HG03095 (cell line): Measurements from ENCODE around the gene NANOS1.

Experiments used
- ATAC-seq: cut with Tn5 transposase; IDR thresholded peaks from one replicate; pipeline ENCODE4 v1.9.1; 2021; ENCODE audit warnings: moderate library complexity; ENCODE audit not compliant: unreplicated experiment

NANOS1 gene

GRCh38 chr10:119055472-119055871 is 26.0 kb downstream of the NANOS1 start:
- no peak for ATAC-seq

DNA sequence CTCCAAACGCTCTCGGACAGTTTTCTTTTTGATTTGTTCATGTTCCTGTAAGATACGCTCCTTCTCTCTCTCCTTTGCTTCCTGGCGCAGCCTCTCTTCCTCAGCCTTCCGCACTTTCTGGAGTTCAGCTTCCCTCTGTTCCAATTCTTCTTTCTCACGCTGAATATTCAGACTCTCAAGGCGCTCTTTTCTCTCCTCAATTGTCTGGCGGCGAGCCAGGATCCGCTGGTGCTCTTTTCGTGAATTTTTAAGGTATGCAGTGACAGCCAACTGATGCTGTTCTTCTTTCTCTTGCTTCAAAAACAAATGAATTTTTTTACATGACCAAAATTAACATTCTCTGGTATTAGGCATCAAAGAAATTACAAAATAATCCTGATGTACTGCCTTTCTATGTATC is 28.5 kb downstream of the NANOS1 start:
- ATAC-seq: no peak

GRCh38 chr10:119059557-119059956 is 30.0 kb downstream of the NANOS1 start:
- no peak for ATAC-seq

- ATAC-seq: no peak
Measured at GRCh38 chr10:119060107-119060506, 30.6 kb downstream of the NANOS1 start.

DNA sequence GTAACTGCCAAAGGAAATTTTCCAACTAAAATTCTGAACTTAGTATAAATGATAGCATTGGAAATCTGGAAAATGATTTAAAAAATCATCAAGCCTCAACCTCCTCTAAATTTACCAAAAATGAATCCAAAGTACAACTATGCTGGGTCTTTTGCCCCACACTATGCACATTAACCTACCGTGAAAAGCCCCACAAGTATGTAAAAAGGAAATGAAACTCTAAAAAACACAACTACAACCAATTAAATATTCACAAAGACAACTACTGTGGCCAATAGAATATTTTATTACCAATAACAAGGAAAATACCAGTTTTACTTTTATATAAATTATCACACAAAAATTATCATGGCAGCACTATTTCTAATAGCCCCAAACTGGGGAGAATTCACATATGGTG is 31.8 kb downstream of the NANOS1 start:
- peak; percentile 68 for ATAC-seq

DNA sequence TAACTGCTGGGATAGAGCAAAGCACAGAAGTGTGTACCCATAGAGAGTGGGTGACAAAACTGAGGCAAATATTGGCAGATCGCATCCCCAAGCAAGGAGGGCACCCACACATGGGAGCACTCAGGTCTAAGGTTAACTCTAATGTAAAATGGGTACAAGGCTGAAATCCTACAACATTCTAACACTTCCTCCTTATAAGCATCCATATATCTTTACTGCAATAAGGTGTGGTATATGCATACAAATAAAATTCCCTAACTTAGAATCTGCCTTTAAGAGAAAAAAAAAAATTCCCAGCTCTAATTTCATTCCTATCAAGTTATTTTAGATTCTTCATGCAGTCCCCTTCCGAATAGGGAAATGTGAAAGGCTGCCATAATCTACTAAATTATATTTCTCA is 32.4 kb downstream of the NANOS1 start:
- peak; percentile 26 for ATAC-seq

- ATAC-seq: no peak
Measured at GRCh38 chr10:119070395-119071165, 41.1 kb downstream of the NANOS1 start.

- ATAC-seq: no peak
Measured at GRCh38 chr10:119073584-119073983, 44.1 kb downstream of the NANOS1 start.

- ATAC-seq: no peak
Measured at GRCh38 chr10:119078422-119079179, 49.1 kb downstream of the NANOS1 start.

- peak; percentile 61 for ATAC-seq
Measured at GRCh38 chr10:119079599-119080520, 50.3 kb downstream of the NANOS1 start.

DNA sequence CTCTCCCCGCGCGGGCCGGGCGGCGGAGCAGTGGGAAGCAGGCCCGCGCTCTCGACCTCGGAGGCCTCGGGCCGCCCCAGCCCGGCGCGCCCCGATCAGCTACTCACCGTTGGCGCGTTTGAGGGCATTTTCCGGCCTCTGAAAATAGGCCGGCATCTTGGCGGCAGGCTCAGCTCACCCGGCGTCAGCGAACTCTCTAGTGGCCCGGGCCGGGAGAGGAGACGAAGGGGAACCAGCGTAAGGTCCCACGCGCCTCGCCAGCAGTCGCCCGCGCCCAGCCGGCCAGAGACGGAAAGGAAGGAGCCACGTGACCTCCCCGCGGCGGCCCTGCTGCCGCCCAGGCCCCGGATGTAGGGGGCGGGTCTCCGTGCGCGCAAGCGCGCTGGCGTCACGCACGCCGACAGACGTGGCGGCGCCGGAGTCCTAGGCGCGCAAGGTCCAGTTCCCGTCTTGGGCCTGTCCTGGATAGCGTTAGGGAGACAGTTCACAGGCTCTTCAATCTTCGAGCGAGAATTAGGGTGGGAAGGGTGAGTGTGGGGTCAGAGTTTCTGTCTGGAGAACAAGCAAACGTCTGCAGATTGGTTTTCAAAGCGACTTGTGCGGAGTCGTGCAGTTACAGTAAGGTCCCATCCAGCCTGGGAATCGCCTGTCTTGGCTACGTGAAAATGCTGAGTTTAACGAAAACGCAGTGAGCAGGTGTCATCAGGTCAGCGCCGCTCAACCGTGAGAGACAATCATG is 51.2 kb downstream of the NANOS1 start, which contains the start of gene EIF3A:
EIF3A (minus strand) TSS at position 297 of the 739 bp plus-strand sequence; CDS start at position 156, 141 bp downstream.
- peak; percentile 74 for ATAC-seq
